ENCODE data around the gene DNAJC1.
"Not testable (repeated sequence)": the region's sequence is repeated elsewhere in the genome, so short reads cannot be mapped to it uniquely, and the experiment has no call there.

The DNAJC1 gene

DNA sequence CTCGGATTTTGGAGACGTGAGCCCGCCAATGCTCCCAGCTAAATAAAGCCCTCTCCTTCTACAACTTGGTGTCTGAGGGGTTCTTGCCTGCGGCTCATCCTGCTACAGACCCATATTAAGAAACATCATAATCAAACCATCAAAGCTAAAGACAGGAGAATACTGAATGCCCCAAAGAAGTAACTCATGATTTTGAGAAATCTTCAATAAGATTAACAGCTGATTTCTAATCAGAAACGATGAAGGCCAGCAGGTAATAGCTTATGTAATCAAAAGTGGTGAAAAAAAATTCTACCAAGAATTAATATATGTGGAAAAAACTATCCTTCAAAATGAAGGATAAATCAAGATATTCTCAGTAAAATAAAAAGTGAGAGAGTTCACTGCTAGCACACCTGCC is 130.3 kb downstream of the DNAJC1 start:
- H3K4me2 ChIP-seq (ENCODE audit: insufficient read depth, low read length): no peak overlapping the region
- no peak overlapping the region for H2AFZ ChIP-seq (ENCODE audit: low read depth, low read length)
- no peak for DNase-seq
- H3K36me3 ChIP-seq (ENCODE audit: insufficient read depth, low read length): no peaks in the 10 kb centered on the region
- H3K9ac ChIP-seq (ENCODE audit: low read depth, low read length): no peak overlapping the region
- no peak overlapping the region for H3K27ac ChIP-seq (ENCODE audit: low read length)
- peaks cover 2% of the 10 kb centered on the region for H3K9me3 ChIP-seq (ENCODE audit: insufficient read depth, low read length, severe bottlenecking)
- TF ChIP-seq, protein P1, sequence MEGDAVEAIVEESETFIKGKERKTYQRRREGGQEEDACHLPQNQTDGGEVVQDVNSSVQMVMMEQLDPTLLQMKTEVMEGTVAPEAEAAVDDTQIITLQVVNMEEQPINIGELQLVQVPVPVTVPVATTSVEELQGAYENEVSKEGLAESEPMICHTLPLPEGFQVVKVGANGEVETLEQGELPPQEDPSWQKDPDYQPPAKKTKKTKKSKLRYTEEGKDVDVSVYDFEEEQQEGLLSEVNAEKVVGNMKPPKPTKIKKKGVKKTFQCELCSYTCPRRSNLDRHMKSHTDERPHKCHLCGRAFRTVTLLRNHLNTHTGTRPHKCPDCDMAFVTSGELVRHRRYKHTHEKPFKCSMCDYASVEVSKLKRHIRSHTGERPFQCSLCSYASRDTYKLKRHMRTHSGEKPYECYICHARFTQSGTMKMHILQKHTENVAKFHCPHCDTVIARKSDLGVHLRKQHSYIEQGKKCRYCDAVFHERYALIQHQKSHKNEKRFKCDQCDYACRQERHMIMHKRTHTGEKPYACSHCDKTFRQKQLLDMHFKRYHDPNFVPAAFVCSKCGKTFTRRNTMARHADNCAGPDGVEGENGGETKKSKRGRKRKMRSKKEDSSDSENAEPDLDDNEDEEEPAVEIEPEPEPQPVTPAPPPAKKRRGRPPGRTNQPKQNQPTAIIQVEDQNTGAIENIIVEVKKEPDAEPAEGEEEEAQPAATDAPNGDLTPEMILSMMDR (IDR thresholded peaks at IDR 0.05; ENCODE audit: borderline replicate concordance, extremely low read depth, low read length, poor library complexity, severe bottlenecking): no peak
- no peak for TF ChIP-seq EZH2 (IDR thresholded peaks at IDR 0.05; ENCODE audit: borderline replicate concordance, low read depth, low read length, severe bottlenecking)
- ATAC-seq (ENCODE audit: insufficient read depth, low read depth): no peak
- no peak overlapping the region for H3K4me3 ChIP-seq (ENCODE audit: low read depth in 1 of 2, low read length in 2 of 2)
- H3K27me3 ChIP-seq (ENCODE audit: insufficient read depth, low read length, poor library complexity): no peaks in the 10 kb centered on the region
- H4K20me1 ChIP-seq (ENCODE audit: insufficient read depth, low read length): no peaks in the 10 kb centered on the region
- no peaks in the 10 kb centered on the region for H3K4me1 ChIP-seq (ENCODE audit: insufficient read depth, low read length)
- H3K79me2 ChIP-seq (ENCODE audit: insufficient read depth, low read length): no peaks in the 10 kb centered on the region

DNA sequence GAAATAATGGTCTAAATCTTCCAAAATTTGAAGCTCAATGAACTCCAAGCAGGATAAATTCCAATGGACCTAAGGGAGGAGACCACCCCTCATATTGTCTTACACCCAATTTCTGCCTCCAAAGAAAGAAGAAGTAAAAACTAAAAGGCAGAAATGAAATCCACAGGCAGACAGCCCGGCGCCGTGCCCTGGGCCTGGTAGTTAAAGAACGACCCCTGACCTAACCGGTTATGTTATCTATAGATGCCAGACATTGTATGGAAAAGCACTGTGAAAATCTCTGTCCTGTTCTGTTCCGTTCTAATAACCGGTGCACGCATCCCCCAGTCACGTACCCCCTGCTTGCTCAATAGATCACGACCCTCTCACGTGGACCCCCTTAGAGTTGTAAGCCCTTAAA is 130.8 kb downstream of the DNAJC1 start:
- H2AFZ ChIP-seq (ENCODE audit: low read depth, low read length); H3K36me3 ChIP-seq (ENCODE audit: insufficient read depth, low read length); H3K4me2 ChIP-seq (ENCODE audit: insufficient read depth, low read length); H4K20me1 ChIP-seq (ENCODE audit: insufficient read depth, low read length); ATAC-seq (ENCODE audit: insufficient read depth, low read depth); H3K4me1 ChIP-seq (ENCODE audit: insufficient read depth, low read length); DNase-seq; H3K4me3 ChIP-seq (ENCODE audit: low read depth in 1 of 2, low read length in 2 of 2); H3K9ac ChIP-seq (ENCODE audit: low read depth, low read length); H3K9me3 ChIP-seq (ENCODE audit: insufficient read depth, low read length, severe bottlenecking); H3K79me2 ChIP-seq (ENCODE audit: insufficient read depth, low read length); H3K27me3 ChIP-seq (ENCODE audit: insufficient read depth, low read length, poor library complexity); H3K27ac ChIP-seq (ENCODE audit: low read length): not testable (repeated sequence)

DNA sequence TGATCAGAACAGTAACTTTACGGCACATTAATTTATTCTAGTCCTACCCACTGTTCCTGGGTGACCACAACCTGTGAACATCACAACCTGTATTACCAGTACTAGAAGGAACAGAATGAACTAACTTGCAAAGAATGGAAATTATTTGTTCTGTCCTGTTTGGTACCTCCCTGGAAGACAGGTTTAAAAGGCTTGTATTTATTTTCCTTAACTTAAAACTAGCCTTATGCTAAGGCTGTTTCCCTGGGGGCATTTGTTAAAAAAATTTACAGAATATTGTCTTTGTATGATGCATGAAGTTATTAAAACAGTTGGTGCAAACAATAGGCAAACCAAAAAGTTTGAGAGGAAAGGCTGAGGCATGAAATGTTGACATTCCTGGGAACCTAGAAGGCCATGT is 132.7 kb downstream of the DNAJC1 start:
- H3K9ac ChIP-seq (ENCODE audit: low read depth, low read length): no peak overlapping the region
- H3K4me2 ChIP-seq (ENCODE audit: insufficient read depth, low read length): no peak overlapping the region
- TF ChIP-seq, protein P1 (IDR thresholded peaks at IDR 0.05; ENCODE audit: borderline replicate concordance, extremely low read depth, low read length, poor library complexity, severe bottlenecking): no peak
- TF ChIP-seq EZH2 (IDR thresholded peaks at IDR 0.05; ENCODE audit: borderline replicate concordance, low read depth, low read length, severe bottlenecking): no peak
- no peak for ATAC-seq (ENCODE audit: insufficient read depth, low read depth)
- H3K4me3 ChIP-seq (ENCODE audit: low read depth in 1 of 2, low read length in 2 of 2): no peak overlapping the region
- no peak overlapping the region for H2AFZ ChIP-seq (ENCODE audit: low read depth, low read length)
- no peaks in the 10 kb centered on the region for H3K4me1 ChIP-seq (ENCODE audit: insufficient read depth, low read length)
- peaks cover 2% of the 10 kb centered on the region for H3K9me3 ChIP-seq (ENCODE audit: insufficient read depth, low read length, severe bottlenecking)
- H3K36me3 ChIP-seq (ENCODE audit: insufficient read depth, low read length): no peaks in the 10 kb centered on the region
- H3K27me3 ChIP-seq (ENCODE audit: insufficient read depth, low read length, poor library complexity): no peaks in the 10 kb centered on the region
- H3K27ac ChIP-seq (ENCODE audit: low read length): no peak overlapping the region
- no peaks in the 10 kb centered on the region for H4K20me1 ChIP-seq (ENCODE audit: insufficient read depth, low read length)
- H3K79me2 ChIP-seq (ENCODE audit: insufficient read depth, low read length): no peaks in the 10 kb centered on the region
- no peak for DNase-seq

DNA sequence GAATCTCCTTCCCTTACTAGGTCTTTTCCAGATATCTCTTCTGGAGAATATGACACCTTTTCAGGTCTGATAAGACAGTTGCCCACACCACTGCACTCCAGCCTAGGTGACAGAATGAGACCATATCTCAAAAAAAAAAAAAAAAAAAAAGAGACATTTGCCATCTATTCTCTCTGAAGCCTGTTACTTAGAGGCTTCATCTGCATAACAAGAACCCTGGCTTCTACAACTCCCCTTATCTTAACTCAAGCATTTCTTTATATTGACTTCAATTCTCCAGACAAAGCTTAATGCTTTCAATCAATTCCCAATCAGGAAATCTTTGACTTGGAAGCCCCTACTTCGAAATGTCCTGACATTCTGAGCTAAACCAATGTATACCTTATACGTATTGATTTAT is 134.4 kb downstream of the DNAJC1 start:
- not testable (repeated sequence) for H4K20me1 ChIP-seq (ENCODE audit: insufficient read depth, low read length); H3K9ac ChIP-seq (ENCODE audit: low read depth, low read length); ATAC-seq (ENCODE audit: insufficient read depth, low read depth); DNase-seq; H3K36me3 ChIP-seq (ENCODE audit: insufficient read depth, low read length); H3K27ac ChIP-seq (ENCODE audit: low read length); H3K9me3 ChIP-seq (ENCODE audit: insufficient read depth, low read length, severe bottlenecking); H2AFZ ChIP-seq (ENCODE audit: low read depth, low read length); H3K4me2 ChIP-seq (ENCODE audit: insufficient read depth, low read length); H3K27me3 ChIP-seq (ENCODE audit: insufficient read depth, low read length, poor library complexity); H3K79me2 ChIP-seq (ENCODE audit: insufficient read depth, low read length); H3K4me1 ChIP-seq (ENCODE audit: insufficient read depth, low read length); H3K4me3 ChIP-seq (ENCODE audit: low read depth in 1 of 2, low read length in 2 of 2)
